DND-41 (cell line): ENCODE data around the gene P3R3URF.

Experiments used
- EZH2 ChIP-seq: IDR thresholded peaks from 3 replicates; pipeline ENCODE4 v1.6.1; 2012; ENCODE audit warnings: borderline replicate concordance, low read depth, mild to moderate bottlenecking, moderate library complexity, low read length, inconsistent platforms; ENCODE audit not compliant: severe bottlenecking
- TF ChIP-seq, protein P1 (sequence below): IDR thresholded peaks from 2 replicates; pipeline ENCODE4 v1.5.1; 2012; ENCODE audit warnings: borderline replicate concordance, low read length, moderate library complexity, mild to moderate bottlenecking; ENCODE audit not compliant: poor library complexity, severe bottlenecking; ENCODE audit errors: extremely low read depth

DNA sequence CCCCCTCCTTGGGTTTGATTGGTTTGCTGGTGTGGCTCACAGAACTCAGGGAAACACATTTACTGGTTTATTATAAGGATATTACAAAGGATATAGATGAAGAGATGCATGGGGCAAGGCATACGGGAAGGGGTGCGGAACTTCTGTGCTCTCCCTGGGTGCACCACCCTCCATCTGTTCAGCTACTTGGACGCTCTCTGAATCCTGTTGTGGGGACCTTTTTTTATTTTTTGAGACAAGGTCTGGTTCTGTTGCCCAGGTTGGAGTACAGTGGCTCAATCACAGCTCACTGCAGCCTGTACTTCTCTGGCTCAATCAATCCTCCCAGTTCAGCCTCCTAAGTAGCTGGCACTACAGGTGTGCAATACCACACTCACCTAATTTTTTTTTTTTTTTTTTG lies 34.3 kb upstream of the P3R3URF start:
- TF ChIP-seq, protein P1, sequence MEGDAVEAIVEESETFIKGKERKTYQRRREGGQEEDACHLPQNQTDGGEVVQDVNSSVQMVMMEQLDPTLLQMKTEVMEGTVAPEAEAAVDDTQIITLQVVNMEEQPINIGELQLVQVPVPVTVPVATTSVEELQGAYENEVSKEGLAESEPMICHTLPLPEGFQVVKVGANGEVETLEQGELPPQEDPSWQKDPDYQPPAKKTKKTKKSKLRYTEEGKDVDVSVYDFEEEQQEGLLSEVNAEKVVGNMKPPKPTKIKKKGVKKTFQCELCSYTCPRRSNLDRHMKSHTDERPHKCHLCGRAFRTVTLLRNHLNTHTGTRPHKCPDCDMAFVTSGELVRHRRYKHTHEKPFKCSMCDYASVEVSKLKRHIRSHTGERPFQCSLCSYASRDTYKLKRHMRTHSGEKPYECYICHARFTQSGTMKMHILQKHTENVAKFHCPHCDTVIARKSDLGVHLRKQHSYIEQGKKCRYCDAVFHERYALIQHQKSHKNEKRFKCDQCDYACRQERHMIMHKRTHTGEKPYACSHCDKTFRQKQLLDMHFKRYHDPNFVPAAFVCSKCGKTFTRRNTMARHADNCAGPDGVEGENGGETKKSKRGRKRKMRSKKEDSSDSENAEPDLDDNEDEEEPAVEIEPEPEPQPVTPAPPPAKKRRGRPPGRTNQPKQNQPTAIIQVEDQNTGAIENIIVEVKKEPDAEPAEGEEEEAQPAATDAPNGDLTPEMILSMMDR, result no peak
- no peak for TF ChIP-seq EZH2
